Parathyroid adenoma (tissue), 2 donors: ENCODE results near the gene PRTN3.

Experiments
- H2AFZ ChIP-seq: fragments of 300-600 bp; sonication (generic); one replicate; pipeline ENCODE4 v1.7.0; 2017; ENCODE audit warnings: antibody characterized with exemption, mild to moderate bottlenecking
- H3K27ac ChIP-seq: fragments of 300-600 bp; sonication (generic); one replicate; pipeline ENCODE4 v1.7.0; 2017
- H3K27me3 ChIP-seq: fragments of 300-600 bp; sonication (generic); one replicate; pipeline ENCODE4 v1.7.0; 2017; ENCODE audit warnings: low read length; ENCODE audit not compliant: control insufficient read depth, insufficient read depth
- H3K36me3 ChIP-seq: fragments of 300-600 bp; sonication (generic); one replicate; pipeline ENCODE4 v1.7.0; 2017; ENCODE audit warnings: low read length; ENCODE audit not compliant: control insufficient read depth, insufficient read depth
- H3K4me1 ChIP-seq: fragments of 300-600 bp; sonication (generic); one replicate; pipeline ENCODE4 v1.7.0; 2017; ENCODE audit warnings: control low read depth
- H3K4me2 ChIP-seq: fragments of 300-600 bp; sonication (generic); one replicate; pipeline ENCODE4 v1.7.0; 2017; ENCODE audit warnings: low read length
- H3K4me3 ChIP-seq: fragments of 300-600 bp; sonication (generic); one replicate; pipeline ENCODE4 v1.7.0; 2017; ENCODE audit warnings: low read depth, low read length
- H3K79me2 ChIP-seq: fragments of 300-600 bp; sonication (generic); one replicate; pipeline ENCODE4 v1.7.0; 2017; ENCODE audit warnings: control low read depth
- H3K9ac ChIP-seq: fragments of 300-600 bp; sonication (generic); one replicate; pipeline ENCODE4 v1.7.0; 2017; ENCODE audit warnings: mild to moderate bottlenecking
- H3K9me3 ChIP-seq: fragments of 300-600 bp; sonication (generic); one replicate; pipeline ENCODE4 v1.7.0; 2017; ENCODE audit warnings: low read length; ENCODE audit not compliant: control insufficient read depth
- CTCF ChIP-seq: fragments of 300-600 bp; sonication (generic); IDR thresholded peaks from one replicate; pipeline ENCODE4 v1.7.0; 2017; ENCODE audit warnings: antibody characterized with exemption, mild to moderate bottlenecking
- donor health status: primary hyperparathyroidism.

PRTN3 gene

GRCh38 chr19:823565-824121 is 17.2 kb upstream of the PRTN3 start:
- no peak for TF ChIP-seq CTCF
- H3K27me3 ChIP-seq, result no peaks in the 10 kb centered on the region
- no peaks in the 10 kb centered on the region for H3K36me3 ChIP-seq
- no peak overlapping the region for H3K4me3 ChIP-seq
- no peaks in the 10 kb centered on the region for H3K79me2 ChIP-seq
- H3K4me2 ChIP-seq, result no peak overlapping the region
- H2AFZ ChIP-seq, result no peak overlapping the region
- no peak overlapping the region for H3K27ac ChIP-seq
- no peak overlapping the region for H3K9ac ChIP-seq
- H3K4me1 ChIP-seq, result no peaks in the 10 kb centered on the region
- no peaks in the 10 kb centered on the region for H3K9me3 ChIP-seq

- H2AFZ ChIP-seq, result no peak overlapping the region
- H3K27me3 ChIP-seq, result no peaks in the 10 kb centered on the region
- no peaks in the 10 kb centered on the region for H3K79me2 ChIP-seq
- no peak overlapping the region for H3K4me2 ChIP-seq
- no peaks in the 10 kb centered on the region for H3K4me1 ChIP-seq
- H3K27ac ChIP-seq, result no peak overlapping the region
- no peak overlapping the region for H3K9ac ChIP-seq
- H3K4me3 ChIP-seq, result no peak overlapping the region
- H3K36me3 ChIP-seq, result no peaks in the 10 kb centered on the region
- TF ChIP-seq CTCF, result no peak
- no peaks in the 10 kb centered on the region for H3K9me3 ChIP-seq
Observed at GRCh38 chr19:824885-825284, 15.9 kb upstream of the PRTN3 start.

- Histone ChIP-seq H3K36me3 (no peaks in the 10 kb centered on the region), H3K9ac (no peak overlapping the region), H3K9me3 (no peaks in the 10 kb centered on the region), H3K4me3 (no peak overlapping the region), H3K79me2 (no peaks in the 10 kb centered on the region), H3K4me2 (no peak overlapping the region), H3K27ac (no peak overlapping the region), H3K4me1 (no peaks in the 10 kb centered on the region), H3K27me3 (no peaks in the 10 kb centered on the region), H2AFZ (no peak overlapping the region)
- no peak for TF ChIP-seq CTCF
Observed at GRCh38 chr19:825897-826644, 14.7 kb upstream of the PRTN3 start.

GRCh38 chr19:827314-827709 is 13.5 kb upstream of the PRTN3 start:
- H2AFZ ChIP-seq, result no peak overlapping the region
- no peaks in the 10 kb centered on the region for H3K9me3 ChIP-seq
- no peaks in the 10 kb centered on the region for H3K4me1 ChIP-seq
- H3K4me2 ChIP-seq, result no peak overlapping the region
- H3K27me3 ChIP-seq, result no peaks in the 10 kb centered on the region
- no peak overlapping the region for H3K27ac ChIP-seq
- H3K4me3 ChIP-seq, result no peak overlapping the region
- no peak overlapping the region for H3K9ac ChIP-seq
- no peaks in the 10 kb centered on the region for H3K79me2 ChIP-seq
- TF ChIP-seq CTCF, result no peak
- no peaks in the 10 kb centered on the region for H3K36me3 ChIP-seq
